Amniotic stem cell (primary cell): ENCODE results near the gene RAG2.

ENCODE experiments used
- DNase-seq: peaks from one replicate; lab custom pipeline; 2025; lab: John Stamatoyannopoulos, UW

The RAG2 gene

DNA sequence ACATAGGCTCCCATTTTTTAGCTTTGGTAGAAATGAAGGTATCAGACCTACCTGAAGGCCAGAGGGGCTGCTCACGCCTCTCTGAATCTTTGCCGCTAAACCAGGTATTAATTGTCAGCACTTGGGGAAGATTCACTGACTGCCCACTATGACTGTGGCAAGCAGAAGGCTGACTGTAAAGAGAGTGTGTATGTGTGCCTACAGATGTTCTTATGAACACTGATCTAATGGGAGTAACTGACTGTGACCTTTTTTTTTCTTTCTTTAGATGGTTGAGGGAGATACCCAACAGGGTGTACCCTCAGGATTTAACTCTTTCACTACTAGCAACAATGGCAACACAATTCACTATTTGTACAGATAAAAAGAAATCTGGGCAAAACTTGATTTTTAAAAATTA lies at the start of gene RAG2:
TSS of gene RAG2 (minus strand) at position 186 of the 400 bp plus-strand sequence. CDS start 4,068 bp downstream, outside the sequence.
- DNase-seq = no peak

DNA sequence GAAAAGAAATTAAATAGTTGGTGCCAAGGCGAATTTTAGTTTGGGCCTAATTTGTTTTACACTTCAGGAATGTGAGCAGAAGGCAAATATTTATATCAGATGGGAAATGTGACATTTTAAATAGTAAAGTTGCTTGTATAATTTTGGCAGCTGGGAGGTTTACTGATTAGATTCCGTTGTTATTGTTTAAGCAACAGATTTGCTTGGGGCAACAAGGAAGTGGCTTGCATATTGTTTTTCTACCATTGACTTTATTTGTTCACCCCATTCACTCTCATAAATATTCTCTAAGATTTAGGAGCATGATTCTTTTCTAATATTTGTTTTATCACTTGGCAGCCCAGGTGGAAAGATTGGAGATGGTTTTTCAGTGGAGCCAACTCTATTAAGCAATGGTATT lies 40.5 kb upstream of the RAG2 start:
- DNase-seq = no peak

- DNase-seq = no peak
Observed at GRCh38 chr11:36635066-36635862, 37.2 kb upstream of the RAG2 start.

DNA sequence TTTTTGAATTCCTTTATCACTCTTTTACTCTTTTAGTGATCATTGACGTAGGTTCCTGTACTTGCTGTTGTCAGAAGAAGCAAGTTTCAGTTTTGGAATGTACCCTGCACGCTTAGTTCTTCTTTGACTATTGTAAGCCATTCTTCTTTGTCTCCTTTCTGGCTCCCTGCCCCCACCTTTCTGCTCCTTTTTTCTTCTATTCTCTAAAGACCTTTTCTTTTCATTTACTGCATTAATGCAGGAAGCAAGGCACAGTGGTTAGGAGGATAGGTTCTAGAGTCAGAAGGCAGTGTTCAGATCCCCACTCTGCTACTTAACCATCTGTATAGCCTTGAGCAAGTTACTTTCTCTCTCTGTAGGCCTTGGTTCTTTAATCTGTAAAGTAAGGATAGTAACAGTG lies 33.7 kb upstream of the RAG2 start:
- no peak for DNase-seq

GRCh38 chr11:36628765-36629244 lies 30.8 kb upstream of the RAG2 start:
- DNase-seq = no peak

GRCh38 chr11:36628141-36628540 lies 30.1 kb upstream of the RAG2 start:
- DNase-seq = no peak

- no peak for DNase-seq
Observed at GRCh38 chr11:36627471-36627870, 29.4 kb upstream of the RAG2 start.

DNA sequence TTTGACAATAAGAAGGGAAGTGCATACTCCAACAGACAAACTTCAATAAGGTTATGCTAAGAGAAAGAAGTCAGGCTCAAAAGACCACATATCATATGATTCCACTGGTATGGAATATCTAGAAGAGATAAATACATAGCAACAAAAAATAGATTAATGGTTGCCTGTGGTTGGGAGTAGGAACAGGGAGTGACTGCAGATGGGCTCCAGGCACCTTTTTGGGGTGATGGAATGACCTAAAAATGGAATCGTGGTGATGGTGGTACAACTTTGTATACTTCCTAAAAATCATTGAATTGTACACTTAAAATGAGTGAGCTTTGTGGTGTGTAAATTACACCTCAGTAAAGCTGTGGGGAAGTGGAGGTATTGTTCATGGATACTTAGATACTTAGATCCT lies 29.0 kb upstream of the RAG2 start:
- DNase-seq = no peak

GRCh38 chr11:36623494-36623893 lies 25.5 kb upstream of the RAG2 start:
- DNase-seq = no peak

DNA sequence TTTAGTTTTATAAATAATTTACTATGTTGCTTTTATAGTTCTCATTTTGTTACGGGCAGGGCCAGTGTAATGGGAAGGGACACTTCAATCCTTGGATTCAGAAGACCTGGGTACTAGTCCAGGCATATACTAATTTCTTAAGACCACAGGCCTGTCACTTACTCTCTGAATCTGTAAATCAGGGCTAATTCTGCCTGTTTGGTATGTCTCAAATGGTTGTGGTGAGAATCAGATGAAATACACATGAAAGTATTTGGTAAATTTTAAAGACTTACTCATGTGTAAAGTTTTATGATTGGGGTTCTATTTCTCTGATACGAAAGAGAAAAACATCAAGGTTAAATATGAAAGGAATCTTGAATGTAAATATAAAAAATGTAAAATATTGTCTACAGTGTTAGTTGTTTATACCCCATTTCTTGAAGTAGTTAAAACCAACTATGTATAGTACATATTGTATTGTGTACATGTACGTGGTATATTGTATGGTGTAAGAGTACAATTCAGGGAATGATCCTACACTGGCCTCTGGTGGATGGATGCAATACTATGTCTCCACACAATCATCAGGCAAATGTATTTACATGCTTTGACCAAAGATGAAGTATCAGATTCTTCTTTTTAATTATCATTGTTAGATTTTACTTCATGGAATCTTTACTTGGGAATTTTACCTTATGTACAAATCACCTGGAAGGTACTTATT lies 24.5 kb upstream of the RAG2 start:
- DNase-seq = no peak

GRCh38 chr11:36620246-36620645 lies 22.2 kb upstream of the RAG2 start:
- DNase-seq = no peak

- DNase-seq = no peak
Observed at GRCh38 chr11:36619502-36619901, 21.5 kb upstream of the RAG2 start.

- DNase-seq = no peak
Observed at GRCh38 chr11:36618363-36619047, 20.5 kb upstream of the RAG2 start.

DNA sequence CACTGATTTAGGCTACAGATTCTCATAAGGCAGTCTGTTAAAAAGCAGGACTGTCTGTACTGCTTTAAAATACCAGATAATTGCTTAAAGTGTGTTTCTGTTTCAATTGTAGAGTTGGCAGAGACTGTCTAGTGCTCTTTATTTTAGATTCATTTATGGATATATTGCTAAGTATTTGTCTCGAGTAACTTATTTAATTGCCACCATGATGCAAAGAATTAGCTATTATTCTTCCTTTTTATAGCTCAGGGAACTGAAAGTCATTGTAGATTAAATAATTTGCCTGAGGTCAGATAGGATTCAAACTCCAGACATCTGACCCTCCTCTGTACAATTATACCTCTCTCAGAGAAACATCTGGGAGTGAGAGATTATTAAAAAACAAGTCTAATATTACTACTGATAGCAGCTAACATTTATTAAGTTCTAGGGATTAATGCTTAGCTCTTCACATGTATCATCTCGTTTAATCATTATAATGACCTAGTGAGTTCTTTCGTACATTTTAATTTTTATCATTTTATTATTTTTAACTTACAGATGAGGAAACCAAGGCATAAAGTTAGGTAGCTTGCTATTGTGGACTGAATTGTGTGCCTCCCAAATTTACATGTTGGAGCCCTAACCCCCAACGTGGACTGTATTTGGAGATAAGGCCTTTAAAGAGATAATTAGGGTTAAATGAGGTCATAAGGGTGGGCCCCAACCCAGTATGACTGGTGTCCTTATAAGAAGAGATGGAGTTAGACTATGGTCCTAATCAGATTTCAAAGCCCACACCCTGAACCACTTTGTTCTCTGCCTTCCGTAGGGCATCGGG lies 19.7 kb upstream of the RAG2 start:
- no peak for DNase-seq

- no peak for DNase-seq
Observed at GRCh38 chr11:36615826-36616225, 17.8 kb upstream of the RAG2 start.

GRCh38 chr11:36609383-36609782 lies 11.3 kb upstream of the RAG2 start:
- DNase-seq = no peak

DNA sequence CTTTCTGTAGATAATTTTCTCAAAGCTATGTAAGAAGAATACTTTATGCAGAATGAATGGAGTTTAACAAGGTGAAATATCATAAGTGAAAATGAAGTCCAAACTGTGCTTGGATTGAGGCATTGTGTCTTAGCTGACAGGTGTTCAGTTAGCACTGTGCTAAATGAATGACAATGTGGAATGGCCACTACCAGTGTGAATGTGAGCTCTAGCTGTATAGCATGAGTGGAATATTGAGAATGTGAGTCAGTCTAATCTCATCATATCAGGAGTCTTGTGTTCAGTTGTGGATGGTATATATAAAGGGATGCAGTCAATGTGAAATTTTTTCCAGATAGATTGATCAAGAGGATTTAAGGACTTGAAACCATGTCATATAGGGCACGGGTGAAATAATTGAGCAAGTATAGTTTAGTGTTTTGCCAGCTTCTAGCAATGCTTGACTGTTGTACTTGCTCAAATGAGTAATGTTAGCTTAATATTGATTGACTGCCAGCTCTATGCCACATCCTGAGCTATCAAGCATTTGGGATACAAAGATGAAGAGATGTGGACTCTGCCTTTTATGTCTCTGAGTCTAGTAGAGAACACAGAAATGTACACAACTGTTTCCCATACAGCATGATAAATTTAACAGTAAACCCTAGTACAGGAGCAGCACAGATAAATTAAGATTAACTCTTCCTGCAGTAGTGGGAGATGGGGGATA lies 10.6 kb upstream of the RAG2 start:
- no peak for DNase-seq

- no peak for DNase-seq
Observed at GRCh38 chr11:36605221-36606216, 7.5 kb upstream of the RAG2 start.

DNA sequence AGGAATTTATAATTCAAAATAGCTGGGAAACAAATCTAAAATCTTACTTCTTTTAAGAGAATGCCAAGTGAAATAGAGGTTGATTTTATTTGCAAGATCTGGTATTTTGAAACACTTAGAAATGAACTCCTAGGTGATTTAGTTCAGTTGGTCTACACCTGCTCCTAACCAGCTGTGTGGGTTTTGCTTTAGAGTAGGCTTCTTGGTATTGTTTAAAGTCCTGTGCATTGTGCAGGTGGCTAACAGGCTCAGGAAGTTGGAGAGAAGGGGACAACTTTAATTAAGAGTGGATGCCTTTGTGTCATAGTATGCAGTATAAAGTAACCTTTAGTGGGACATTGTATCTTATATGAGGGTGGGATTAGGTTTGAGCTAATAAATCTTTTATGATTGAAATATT lies 4.1 kb upstream of the RAG2 start:
- no peak for DNase-seq

DNA sequence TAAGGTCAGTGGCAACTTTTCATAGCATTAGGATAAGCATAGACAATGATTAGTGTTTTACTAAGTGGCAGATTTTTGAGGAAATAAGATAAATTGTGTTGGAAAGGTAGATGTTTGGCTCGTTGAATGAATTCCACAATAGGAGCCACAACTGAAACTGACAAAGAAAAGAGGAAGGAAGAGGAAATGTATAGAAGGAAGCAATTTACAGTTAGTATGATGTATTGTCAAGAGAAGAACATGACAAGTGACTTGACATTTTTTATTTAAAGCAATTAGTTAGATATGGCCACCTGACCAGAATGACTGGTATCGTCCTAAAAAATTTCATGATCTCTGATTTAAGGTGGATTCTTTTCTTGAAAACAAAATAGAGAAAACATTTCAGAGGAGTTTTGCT lies 3.1 kb upstream of the RAG2 start:
- no peak for DNase-seq
